ENCODE results near the gene TM2D1.
A peak's percentile ranks its signal among the peaks of the same experiment; 100 is the strongest.
"Not testable (repeated sequence)": the region's sequence is repeated elsewhere in the genome, so short reads cannot be mapped to it uniquely, and the experiment has no call there.

The TM2D1 gene
- 16.2 to 43.6 (median 31.0) reads per million in 17 experiments for total RNA-seq

DNA sequence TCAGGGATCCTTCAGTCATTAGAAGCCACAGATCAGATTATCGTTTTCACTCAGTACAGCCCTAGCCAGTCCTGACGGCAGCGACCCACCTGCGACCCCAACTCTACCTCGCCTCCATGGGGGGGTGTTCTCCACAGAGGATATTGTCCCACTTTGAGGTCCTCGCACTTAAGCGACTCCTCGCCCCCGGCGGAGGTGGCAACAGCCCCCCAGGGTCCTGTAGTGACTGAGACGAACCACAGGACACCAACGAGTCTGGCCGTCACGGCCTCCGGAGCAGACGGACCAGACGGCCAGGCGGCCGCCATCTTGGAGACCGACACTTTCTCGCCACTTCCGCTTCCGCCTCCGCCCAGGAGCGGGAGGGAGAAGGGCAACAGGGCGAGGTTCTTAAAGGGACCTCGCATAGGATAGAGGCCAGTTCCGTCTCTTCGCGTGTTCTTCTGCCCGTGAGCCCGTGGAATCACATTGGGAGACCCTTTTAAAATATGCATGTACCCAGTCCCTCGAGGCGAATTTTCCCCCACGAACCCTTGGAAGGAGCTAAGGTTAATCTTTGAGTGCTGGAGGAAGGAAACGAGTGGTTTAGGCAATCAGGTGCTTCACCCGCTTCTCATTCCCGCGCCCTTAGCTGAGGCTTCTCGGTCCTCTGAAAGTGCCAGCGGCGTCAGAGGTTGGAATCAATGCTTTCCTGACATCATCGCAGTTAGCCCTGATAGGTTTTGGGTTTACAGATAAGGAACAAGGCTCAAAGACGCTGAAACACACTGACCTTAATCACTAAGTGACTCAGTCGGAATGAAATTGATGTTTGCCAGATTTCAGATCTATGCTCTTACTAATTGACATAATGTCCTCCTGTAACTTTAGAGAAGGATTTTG, at the start of gene TM2D1:
TSS of gene TM2D1 (minus strand) at position 329 of the 882 bp plus-strand sequence. CDS start at position 308, 21 bp downstream.
- DNase-seq, result peak; percentile 93 to 96 (median 95)

DNA sequence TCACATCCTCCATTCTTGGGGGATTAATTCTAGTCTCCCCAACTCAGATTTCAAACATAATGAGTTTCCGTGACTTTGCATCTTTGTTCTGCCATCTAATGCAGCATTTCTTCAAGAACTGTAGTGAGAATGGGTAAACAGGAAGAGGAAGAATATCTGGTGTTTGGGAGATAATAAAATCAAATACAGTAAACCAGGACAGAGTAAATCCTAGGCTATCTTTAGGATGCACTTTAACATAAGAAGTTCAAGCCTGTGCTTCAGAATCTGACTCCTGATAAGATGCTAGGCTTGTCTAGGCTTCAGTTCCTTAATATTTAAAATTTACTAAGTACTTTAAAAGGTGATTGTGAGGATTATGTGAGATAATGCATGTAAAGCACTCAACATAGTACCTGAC, 45.2 kb upstream of the TM2D1 start:
- DNase-seq, result no peak

DNA sequence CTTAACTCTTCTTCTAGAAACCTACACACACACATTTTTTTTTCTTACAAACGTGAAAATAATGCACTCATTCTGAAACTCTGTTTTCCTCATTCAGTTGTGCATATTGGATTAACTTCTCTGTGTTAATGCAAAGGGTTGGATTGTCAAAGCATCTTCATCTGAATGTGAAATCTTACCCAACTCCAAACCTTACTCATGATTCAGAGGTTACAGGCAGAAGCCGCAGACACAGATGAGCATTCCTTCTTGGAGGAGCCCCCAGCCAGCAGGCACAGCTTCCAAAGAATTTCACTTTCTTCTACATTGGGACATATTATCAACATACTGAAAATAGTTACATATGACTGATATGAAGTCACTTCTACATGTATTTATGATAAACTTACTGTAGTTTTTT, 33.0 kb upstream of the TM2D1 start:
- no peak for DNase-seq

DNA sequence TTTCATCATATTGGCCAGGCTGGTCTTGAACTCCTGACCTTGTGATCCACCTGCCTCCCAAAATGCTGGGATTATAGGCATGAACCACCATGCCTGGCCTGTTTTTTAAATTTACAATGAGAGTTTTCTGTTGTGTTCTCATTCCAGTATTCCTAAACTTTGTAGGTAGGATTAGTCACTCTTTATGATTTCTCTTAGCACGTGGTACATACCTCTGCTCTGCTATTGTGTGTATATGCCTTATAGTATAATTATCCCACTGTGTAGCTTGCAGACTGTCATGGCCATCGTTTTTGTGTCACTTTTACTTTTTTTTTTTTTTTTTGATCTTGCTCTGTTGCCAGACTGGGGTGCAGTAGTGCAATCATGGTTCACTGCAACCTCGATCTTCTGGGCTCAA, 31.8 kb upstream of the TM2D1 start:
- no peak for DNase-seq

DNA sequence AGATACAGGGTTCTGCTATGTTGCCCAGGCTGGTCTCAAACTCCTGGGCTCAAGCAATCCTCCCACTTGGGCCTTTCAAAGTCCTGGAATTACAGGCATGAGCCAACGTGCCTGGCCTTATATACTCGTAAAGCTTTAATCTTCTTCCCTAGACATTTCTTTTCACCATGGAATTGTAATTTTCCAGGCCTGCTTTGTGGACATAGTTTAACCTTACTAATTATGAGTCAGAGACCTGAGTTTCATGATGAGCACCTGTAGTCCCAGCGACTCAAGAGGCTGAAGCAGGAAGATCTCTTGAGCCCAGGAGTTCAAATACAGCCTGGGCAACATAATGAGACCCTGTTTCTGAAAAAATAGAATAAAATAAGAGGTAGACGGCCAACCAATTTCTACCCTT, 29.6 kb upstream of the TM2D1 start:
- no peak for DNase-seq

DNA sequence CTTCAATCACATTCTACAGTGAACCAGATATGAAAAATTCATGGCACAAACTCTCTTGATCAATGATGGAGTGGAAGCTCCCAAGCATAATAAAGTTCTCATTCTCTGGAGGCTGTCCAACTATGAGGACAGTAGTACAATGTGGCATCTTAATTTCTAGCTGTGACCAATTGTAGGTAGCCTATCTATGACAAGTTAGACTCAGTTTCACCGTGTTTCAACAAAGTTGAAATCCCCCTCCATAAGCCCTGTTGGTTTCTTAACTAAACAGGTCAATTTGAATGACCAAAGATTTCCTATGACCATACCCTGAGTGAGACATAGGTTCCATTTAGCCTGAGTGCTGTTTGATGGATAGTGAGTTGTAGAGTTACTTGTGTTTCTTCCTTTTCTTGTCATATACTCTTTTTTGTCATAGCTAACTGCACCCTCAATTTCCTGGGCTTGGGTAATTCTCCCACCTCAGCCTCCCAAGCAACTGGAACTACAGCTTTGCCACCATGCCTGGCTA, 29.1 kb upstream of the TM2D1 start:
- DNase-seq, result no peak

DNA sequence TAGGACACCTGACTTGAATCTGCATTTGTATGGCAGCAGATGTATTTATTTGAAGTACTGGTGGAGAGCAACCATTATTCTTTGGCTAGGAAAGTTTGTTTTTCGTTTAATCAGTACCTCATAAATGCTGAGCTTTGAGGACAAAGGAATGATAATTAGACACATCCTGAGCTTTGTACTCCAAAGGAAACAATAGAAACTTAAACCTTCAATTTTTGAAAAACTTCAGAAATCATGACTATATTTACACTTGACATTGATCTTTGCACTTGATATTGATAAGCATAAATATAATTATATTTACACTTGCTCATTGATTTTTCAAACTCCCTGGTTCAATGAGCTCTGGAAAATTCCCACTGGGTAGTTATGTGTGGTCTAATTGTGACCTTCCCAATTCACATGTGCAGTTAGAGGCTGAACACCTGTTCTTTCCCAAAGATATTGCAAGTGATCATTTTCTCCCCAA, 28.0 kb upstream of the TM2D1 start:
- no peak for DNase-seq

DNA sequence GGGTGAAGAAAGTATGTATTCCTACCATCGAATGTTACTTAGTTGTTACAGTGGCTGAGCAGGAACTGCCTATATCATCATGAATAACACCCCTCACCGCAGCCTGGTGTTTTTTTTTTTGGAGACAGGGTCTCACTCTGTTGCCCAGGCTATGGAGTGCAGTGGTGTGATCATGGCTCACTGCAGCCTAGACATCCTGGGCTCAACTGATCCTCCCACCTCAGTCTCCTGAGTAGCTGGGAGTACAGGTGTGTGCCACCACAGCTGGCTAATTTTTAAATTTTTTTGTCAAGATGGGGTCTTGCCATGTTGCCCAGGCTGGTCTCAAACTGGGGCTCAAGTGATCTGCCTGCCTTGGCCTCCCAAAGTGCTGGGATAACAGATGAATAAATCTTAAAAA, 24.6 kb upstream of the TM2D1 start:
- no peak for DNase-seq

DNA sequence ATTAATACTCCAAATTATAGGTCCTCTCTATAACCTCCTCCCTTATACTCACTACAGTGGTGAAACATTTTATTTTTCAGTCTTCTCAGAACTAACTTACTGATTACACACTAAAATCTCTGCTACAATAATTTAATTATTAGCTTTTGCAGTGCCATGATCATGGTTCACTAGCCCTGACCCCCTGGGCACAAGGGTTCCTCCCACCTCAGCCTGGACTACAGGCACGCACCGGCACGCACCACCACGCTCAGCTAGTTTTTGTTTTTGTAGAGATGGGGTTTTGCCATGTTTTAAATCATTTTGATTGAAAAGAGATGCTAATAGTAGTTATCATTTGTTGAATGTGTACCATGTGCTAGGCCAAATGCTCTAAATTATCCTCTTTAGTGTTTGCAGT, 23.6 kb upstream of the TM2D1 start:
- no peak for DNase-seq

DNA sequence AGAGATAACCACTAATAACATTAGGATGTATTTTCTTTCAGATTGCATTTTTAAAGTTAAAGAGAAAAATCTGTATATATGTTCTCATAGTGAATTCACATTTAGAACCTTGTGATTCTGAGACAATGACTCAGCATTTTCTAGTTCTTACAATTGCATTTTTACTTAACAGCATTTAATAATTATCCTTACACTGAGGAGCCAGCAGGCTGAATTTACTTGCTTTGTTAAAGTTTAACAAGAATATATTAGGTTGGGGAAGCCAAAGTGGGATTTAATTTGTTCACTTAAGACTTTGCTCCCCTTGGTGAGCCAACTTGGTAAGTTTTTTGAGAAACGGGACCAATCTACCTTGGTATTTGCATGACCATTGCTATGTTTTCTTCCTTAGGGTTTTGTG, 21.9 kb upstream of the TM2D1 start:
- DNase-seq, result peak in 2 of 4 experiments; percentile 10 to 32

DNA sequence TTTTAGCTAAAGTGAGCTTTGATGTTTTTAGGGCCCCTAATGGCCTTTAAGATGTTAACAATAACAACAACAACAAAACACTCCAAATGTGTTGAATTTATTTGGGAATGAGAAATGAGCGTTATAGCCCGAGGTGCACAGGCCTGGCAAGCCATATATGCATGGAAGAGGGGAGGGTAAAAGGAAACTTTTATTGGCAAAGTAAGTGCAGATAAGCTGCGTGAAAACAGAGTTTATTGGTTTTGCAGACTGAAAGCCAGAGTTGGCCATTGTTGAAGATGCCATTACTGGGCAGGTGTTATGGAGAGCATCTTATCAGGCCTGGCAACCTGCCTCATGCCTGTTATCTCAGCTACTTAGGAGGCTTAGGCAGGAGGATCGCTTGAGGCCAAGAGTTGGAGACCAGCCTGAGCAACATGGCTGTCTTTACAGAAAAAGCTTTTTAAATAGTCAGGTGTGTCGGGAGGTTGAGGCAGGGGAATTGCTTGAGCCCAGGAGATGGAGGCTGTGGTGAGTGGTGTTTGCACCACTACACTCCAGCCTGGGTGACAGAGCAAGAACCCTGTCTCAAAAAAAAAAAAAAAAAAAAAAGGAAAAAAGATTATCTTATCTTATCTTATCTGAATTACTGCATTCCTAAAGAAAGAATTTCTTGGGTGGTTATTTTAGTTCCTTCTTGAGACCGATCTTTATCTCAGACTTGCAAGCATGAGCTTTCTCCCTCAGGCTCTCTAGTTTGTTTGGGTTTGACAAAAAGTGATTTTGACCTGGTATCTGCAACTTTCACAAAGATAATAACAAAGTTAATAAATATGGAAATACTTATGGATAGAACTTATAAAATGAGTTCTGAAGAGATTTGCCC, 19.0 kb upstream of the TM2D1 start:
- DNase-seq, result no peak

DNA sequence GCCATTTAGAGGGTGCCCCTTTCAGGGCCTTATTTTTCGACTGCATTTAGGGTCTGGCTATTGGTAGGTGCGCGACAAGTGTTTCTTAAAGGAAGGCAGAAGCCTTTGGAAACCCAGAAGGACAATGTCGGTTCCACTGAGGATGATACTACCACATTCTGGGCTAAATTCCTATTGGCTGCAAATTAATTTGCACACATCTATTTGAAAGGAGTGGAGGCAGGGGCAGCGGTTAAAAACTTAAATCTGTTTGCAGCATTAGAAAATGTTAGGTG, 18.4 kb upstream of the TM2D1 start:
- DNase-seq, result no peak

DNA sequence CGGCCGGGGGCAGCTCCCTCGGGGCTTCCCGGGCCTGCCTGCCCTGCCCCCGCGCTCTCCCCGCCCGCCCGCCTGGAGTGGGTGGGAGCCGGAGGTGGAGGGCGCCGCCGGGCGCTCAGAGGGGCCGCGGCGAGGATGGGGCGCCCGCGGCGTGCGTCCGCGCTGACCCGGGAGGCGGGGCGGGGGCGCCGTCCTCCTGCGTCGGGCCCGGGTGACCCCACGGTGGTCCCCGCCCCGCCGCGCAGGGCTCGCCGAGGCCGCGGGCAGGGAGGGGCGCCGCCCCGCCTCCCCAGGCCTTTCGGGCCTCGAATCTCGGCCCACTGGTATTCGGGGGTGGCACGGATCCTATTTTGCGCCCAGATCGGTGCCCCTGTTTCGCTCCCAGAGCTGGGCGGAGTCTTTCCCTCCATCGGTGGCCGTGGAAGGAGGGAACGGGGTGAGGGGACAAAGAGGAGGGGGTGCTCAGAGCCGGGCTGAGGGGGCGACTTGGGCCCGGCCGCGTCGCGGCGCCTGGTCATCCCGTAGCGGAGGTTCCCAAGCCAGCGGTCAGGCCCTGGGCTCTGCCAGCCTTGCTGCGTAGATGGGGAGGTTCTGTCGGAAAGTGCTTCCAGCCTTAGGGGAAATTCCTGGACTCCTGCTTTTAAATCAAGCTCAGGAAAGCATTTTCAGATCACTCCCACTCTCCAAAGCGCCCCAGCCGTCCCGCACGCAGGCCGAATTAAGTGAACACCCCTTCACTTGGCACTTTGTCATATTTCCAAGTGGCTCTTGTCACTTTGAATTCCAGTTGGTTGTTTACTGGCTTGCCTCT, 17.9 kb upstream of the TM2D1 start:
- peak in 2 of 4 experiments; percentile 9 to 32 for DNase-seq

DNA sequence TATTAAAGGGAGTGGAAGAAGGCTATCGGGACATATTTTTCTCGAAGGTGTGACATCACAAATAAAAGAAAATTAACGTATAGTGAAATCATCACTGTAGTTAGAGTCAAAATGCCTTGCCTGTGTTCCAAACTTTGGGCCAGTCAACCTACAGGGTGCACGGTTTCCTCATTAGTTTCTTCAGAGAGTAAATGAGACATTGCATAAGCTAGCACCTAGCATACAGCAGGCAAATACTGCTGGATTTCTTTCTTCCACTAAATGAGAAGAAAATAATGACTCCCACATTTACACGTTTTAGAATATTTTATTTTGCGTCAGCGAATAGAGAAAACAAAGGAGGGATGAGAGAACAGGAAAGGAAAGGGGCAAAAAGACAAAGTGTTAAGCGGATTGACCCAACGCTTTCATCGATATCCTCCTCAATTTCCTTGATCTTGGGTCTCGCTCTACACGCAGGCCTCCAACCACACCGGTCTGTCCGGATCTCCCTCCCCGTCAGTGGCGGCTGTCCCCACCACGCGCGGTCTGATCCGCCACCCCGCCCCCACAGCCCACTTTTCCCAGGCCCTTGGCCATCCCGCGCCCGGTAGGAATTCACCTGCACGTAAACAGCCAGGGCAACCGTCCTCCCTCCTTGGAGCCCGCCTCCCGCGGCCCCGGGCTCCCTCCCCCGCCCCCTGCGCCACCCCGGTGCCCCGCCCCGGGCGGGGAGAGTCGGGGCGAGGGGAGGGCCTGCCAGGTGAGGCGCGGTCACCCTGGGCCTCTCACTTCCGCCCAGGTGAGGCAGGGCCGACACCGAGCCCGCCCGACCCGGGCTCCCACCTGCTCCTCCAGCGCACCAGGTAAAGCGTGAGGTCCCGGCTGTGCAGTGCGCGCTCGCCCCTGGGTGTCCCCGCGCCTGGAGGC, 17.0 kb upstream of the TM2D1 start, which contains the start of gene PATJ:
TSS of gene PATJ (plus strand) at position 770 of the 909 bp plus-strand sequence. CDS start 20,413 bp downstream, outside the sequence.
- peak in 2 of 4 experiments; percentile 15 to 19 for DNase-seq

DNA sequence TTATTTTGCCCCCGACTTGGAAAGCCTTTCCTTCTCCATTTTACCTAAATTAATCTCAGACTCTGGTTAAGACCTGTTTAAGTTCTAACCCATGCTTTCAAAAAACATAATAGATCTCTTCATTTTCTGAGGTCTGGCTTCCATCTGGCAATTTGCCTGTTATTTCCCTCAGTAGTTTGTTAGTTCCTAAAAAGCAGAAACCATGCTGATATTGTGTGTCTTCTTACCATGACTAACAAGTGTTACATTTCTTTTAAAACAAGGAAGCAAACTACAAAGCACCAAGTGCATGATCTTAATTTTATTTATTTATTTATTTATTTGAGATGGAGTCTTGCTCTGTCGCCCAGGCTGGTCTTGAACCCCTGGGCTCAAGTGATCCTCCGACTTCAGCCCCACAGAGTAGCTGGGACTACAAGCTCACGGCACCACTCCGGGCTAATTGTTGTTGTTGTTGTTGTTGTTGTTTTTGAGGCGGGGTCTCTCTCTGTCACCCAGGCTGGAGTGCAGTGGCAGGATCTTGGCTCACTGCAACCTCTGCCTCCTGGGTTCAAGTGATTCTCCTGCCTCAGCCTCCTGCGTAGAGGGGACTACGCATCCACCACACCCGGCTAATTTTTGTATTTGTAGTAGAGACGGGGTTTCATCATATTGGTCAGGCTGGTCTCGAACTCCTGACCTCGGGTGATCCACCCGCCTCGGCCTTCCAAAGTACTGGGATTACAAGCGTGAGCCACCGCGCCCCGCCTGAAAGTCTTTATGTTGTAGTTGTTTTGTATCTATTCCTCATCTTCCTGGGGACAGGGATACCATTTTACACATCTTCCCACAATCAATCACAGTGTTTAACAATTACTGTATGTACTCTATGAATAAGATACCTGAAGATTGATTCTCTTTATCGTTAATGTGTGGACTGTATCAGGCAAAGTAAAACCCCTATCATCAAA, 16.1 kb upstream of the TM2D1 start:
- peak; percentile 39 to 84 (median 65) for DNase-seq

DNA sequence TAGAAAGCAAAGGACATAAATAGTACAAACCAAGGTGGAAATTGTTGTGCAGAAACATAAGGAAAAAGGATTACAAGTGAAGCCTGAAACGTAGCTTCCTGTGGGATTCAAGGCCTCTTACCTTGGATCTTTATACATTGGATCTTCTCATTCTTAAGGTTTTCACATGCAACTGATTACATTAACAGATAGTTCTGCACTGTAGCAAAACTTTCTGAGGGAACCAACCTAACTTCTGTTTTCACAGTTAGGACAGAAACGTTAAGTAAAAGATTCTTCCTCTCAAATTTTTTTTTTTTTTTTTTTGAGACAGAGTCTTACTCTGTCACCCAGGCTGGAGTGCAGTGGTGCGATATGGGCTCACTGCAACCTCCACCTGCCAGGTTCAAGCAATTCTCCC, 7.8 kb upstream of the TM2D1 start:
- peak in 2 of 4 experiments; percentile 46 to 57 for DNase-seq

DNA sequence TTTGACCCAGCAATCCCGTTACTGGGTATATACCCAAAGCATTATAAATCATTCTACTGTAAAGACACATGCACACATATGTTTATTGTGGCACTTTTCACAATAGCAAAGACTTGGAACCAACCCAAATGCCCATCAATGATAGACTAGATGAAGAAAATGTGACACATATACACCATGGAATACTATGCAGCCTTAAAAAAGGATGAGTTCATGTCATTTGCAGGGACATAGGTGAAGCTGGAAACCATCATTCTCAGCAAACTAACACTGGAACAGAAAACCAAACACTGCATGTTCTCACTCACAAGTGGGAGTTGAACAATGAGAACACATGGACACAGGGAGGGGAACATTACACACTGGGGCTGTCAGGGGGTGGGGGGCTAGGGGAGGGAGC, 5.7 kb upstream of the TM2D1 start:
- not testable (repeated sequence) for DNase-seq

DNA sequence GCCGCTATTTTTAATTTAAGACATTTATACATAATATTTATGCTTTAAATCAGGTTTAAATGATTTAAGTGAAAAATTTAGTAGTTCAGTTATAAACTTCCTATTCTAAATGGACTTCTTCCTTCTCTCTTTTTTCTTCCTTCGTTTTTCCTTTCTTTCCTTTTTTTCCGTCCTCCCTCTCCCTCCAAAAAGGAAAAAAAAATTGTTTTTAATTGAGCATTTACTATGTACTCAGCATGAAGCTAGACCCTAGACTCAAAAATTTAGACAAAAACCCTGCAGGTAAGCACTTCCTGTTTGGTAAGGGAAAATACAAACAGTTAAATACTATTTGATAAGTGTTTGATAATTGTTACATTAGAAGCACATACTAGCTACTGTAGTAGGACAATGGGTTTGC, 2.6 kb upstream of the TM2D1 start:
- no peak for DNase-seq

DNA sequence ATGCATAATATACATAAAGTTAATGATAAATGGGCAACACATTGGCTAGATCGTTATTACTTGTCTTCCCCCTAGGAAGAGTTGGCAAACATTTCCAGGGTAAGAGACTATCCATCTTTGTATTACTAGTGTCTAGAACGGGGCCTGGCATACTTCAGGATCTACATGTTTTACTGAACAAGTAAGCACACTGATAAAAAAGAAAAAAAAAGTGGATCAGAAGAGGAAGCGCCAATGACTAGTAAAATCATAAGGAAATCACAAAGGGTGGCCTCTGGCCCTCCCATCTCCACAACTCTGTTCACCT, 482 bp downstream of the TM2D1 start:
- peak in 2 of 4 experiments; percentile 34 to 38 for DNase-seq

DNA sequence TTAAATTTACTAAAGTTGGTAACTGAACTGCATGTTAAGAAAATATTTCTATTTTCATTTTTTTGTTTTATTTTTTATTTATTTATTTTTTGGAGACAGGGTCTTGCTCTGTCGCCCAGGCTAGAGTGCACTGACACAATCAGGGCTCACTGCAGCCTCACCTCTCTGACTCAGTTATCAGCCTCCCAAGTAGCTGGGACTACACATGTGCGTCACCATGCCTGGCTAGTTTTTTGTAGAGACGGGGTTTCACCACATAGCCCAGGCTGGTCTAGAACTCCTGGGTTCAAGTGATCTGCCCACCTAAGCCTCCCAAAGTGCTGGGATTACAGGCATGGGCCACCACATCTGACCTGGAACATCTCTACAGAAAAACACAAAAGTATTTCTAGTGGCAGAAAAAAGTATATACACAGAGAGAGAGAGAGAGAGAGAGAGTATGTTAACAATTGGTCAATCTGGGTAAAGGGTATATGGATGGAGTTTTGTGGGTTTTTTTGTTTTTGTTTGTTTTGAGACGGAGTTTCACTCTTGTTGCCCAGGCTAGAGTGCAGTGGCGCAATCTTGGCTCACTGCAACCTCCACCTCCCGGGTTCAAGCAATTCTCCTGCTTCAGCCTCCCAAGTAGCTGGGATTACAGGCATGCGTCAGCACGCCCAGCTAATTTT, 5.8 kb downstream of the TM2D1 start:
- not testable (repeated sequence) for DNase-seq

All from suppressor macrophage (primary cell).